HepG2 (cell line): ENCODE results near the gene EI24. TPM values are rescaled to one million over a fixed set of nuclear protein-coding genes. Genes with fewer than 3 reads are reported as not detected.

Experiments used
- ATAC-seq: fragments of 200-7000 bp; cut with Tn5 transposase; 3 replicates; pipeline ENCODE4 v1.9.1; 2020; ENCODE audit warnings: mild to moderate bottlenecking, moderate library complexity
- BruUV-seq: library from RNA; stranded (reverse); fragments of 400-500 nt; replicated peaks from 2 replicates; lab custom pipeline; 2021; lab: Mats Ljungman, UMichigan
- CTCF ChIA-PET: fragments of 300-600 bp; formaldehyde crosslinking; extraction: SDS; loops from one replicate; lab custom pipeline; 2021; ENCODE audit warnings: low total read pairs, inconsistent platforms, low intra/inter-chr PET ratio; lab: Yijun Ruan, JAX
- POLR2A ChIA-PET: fragments of 350-600 bp; sonication (Branson Sonifier 250); formaldehyde crosslinking; loops from one replicate; lab custom pipeline; 2020; ENCODE audit warnings: antibody characterized with exemption, inconsistent platforms; lab: Yijun Ruan, JAX
- DNase-seq: peaks from one replicate; pipeline ENCODE4 v3.0.0-alpha.2; 2015; ENCODE audit warnings: low spot score
- FAIRE-seq: peaks from 3 replicates; lab custom pipeline; 2011; peaks lifted over from hg19 to GRCh38; lab: Jason Lieb, UNC
- H2AFZ ChIP-seq: one replicate; pipeline ENCODE4 v1.6.1; 2011; ENCODE audit warnings: low read length, inconsistent platforms
- H3K27ac ChIP-seq: fragments of 300-600 bp; 3 replicates; pipeline ENCODE4 v1.8.0; 2011; ENCODE audit warnings: mixed run types, mild to moderate bottlenecking, mixed read lengths, low read length, inconsistent platforms; ENCODE audit not compliant: insufficient read depth; ENCODE audit errors: extremely low read length
- H3K27me3 ChIP-seq, 2 experiments: fragments of 200-600 bp in 1 of 2; 2 replicates in 1 of 2; 3 replicates in 1 of 2; pipeline versions ENCODE4 v1.6.0 to v1.8.0; 2011; ENCODE audit warnings: low read length in 2 of 2, mild to moderate bottlenecking in 2 of 2, moderate library complexity in 2 of 2, inconsistent platforms in 1 of 2; ENCODE audit not compliant: insufficient read depth in 2 of 2, control insufficient read depth in 1 of 2
- H3K36me3 ChIP-seq, 2 experiments: fragments of 200-600 bp in 1 of 2; replicated peaks in 1 of 2; 2 replicates in 1 of 2; 3 replicates in 1 of 2; pipeline versions ENCODE4 v1.5.1 to v1.8.0; 2011; ENCODE audit warnings: low read length in 2 of 2, inconsistent platforms in 1 of 2; ENCODE audit not compliant: insufficient read depth in 2 of 2, control insufficient read depth in 1 of 2
- H3K4me1 ChIP-seq: 2 replicates; pipeline ENCODE4 v1.5.1; 2012; ENCODE audit warnings: low read length, inconsistent platforms; ENCODE audit not compliant: insufficient read depth
- H3K4me2 ChIP-seq: 2 replicates; pipeline ENCODE4 v1.6.0; 2011; ENCODE audit warnings: low read depth, low read length, inconsistent platforms
- H3K4me3 ChIP-seq, 3 experiments: fragments of 200-600 bp in 1 of 3; sonication (generic), shearing (Covaris generic) in 1 of 3; replicated peaks in 1 of 3; 2 replicates each; pipeline ENCODE4 v1.5.1; 2011 to 2016; ENCODE audit warnings: low read length in 3 of 3, inconsistent platforms in 2 of 3, low read depth in 2 of 3, mild to moderate bottlenecking in 2 of 3, control low read depth in 1 of 3, mixed read lengths in 1 of 3; ENCODE audit not compliant: insufficient read depth in 1 of 3
- H3K79me2 ChIP-seq: one replicate; pipeline ENCODE4 v1.6.1; 2011; ENCODE audit warnings: low read length, inconsistent platforms; ENCODE audit not compliant: insufficient read depth
- H3K9ac ChIP-seq: 2 replicates; pipeline ENCODE4 v1.6.0; 2011; ENCODE audit warnings: mild to moderate bottlenecking, low read depth, low read length, inconsistent platforms; ENCODE audit not compliant: insufficient read depth
- H3K9me3 ChIP-seq: 2 replicates; pipeline ENCODE4 v1.5.1; 2012; ENCODE audit warnings: mild to moderate bottlenecking, low read length
- H4K20me1 ChIP-seq: 2 replicates; pipeline ENCODE4 v1.6.0; 2011; ENCODE audit warnings: inconsistent platforms, mild to moderate bottlenecking, low read length, moderate library complexity; ENCODE audit not compliant: insufficient read depth
- BORCS8-MEF2B ChIP-seq: sonication (generic); formaldehyde crosslinking; IDR thresholded peaks from 2 replicates; pipeline ENCODE4 v1.8.0; 2022; ENCODE audit warnings: mild to moderate bottlenecking, missing genetic modification reagents
- DMAP1 ChIP-seq: IDR thresholded peaks from 2 replicates; pipeline ENCODE4 v1.6.1; 2016
- ETV5 ChIP-seq: IDR thresholded peaks from 2 replicates; pipeline ENCODE4 v1.6.1; 2018; ENCODE audit warnings: missing biosample characterization, missing genetic modification reagents, inconsistent platforms, borderline replicate concordance
- HDAC2 ChIP-seq: sonication (generic); formaldehyde crosslinking; IDR thresholded peaks from 2 replicates; pipeline ENCODE4 v1.4.0; 2020; ENCODE audit warnings: missing genetic modification reagents
- MYNN ChIP-seq: sonication (generic); formaldehyde crosslinking; IDR thresholded peaks from 2 replicates; pipeline ENCODE4 v1.4.0; 2020; ENCODE audit warnings: mild to moderate bottlenecking, low read depth, missing genetic modification reagents
- RBFOX2 ChIP-seq: fragments of 200-400 bp; formaldehyde crosslinking; IDR thresholded peaks from 2 replicates; pipeline ENCODE4 v1.6.1; 2017; ENCODE audit warnings: low read depth, mild to moderate bottlenecking, low read length
- SOX13 ChIP-seq, 3 experiments: fragments of 450-650 bp in 1 of 3; sonication (generic) in 1 of 3; formaldehyde crosslinking in 1 of 3; IDR thresholded peaks in 2 of 3; conservative IDR thresholded peaks in 1 of 3; 2 replicates each; pipeline versions ENCODE4 v1.5.0 to v1.6.1; 2016 to 2020; ENCODE audit warnings: antibody characterized with exemption in 1 of 3, mild to moderate bottlenecking in 1 of 3, missing compliant biosample characterization in 1 of 3, missing genetic modification reagents in 1 of 3, moderate library complexity in 1 of 3
- TAF1 ChIP-seq: sonication (generic); formaldehyde crosslinking; IDR thresholded peaks from 2 replicates; pipeline ENCODE4 v1.4.0; 2020; ENCODE audit warnings: missing genetic modification reagents
- WGBS: methylation state at CpG from one replicate; pipeline ENCODE4 v1.1.6; 2017; ENCODE audit warnings: low lambda C conversion rate; 5-methylcytosine and 5-hydroxymethylcytosine counted together
- in situ Hi-C: cut with HindIII; loops from 2 replicates; pipeline ENCODE4 v1.10.0; 2017; ENCODE audit warnings: low pct_unique_long_range_greater_than_20kb; ENCODE audit not compliant: extremely low pct_ligation_motif_present
- intact Hi-C: fragments of 100-400 bp; cut with micrococcal nuclease; formaldehyde crosslinking; loops from one replicate; pipeline ENCODE4 v1.10.0; 2022; ENCODE audit not compliant: unreplicated experiment
- polyA plus RNA-seq, 8 experiments: library from polyadenylated mRNA; depleted of rRNA in 3 of 8; stranded (reverse) in 7 of 8; unstranded in 1 of 8; fragments of >200 nt; fragmentation: Illumina TruSeq in 4 of 8; extraction: Trizol in 4 of 8; gene quantifications; 2 replicates each; pipeline versions ENCODE4 v1.2.1 to v1.2.3, GENCODE V29; 2011 to 2016; ENCODE audit warnings: low read depth in 4 of 8, missing spikeins in 1 of 8, mixed read lengths in 1 of 8; ENCODE audit not compliant: insufficient read depth in 1 of 8
- total RNA-seq, 5 experiments: library from RNA; depleted of rRNA; stranded (reverse); fragments of >200 nt; fragmentation: Illumina TruSeq; extraction: Trizol; gene quantifications; 2 replicates each; pipeline ENCODE4 v1.2.3, GENCODE V29; 2016; ENCODE audit warnings: low read depth in 1 of 5
- TF ChIP-seq, protein P1 (sequence below): IDR thresholded peaks from 2 replicates; pipeline ENCODE4 v1.6.1; 2016; ENCODE audit warnings: low read depth

The EI24 gene
- total and polyA plus RNA-seq, 2 of the 13 experiments (the other 11 are each of a cell fraction or from before 2014, with no cell fraction given), result 84.7 to 126 TPM

DNA sequence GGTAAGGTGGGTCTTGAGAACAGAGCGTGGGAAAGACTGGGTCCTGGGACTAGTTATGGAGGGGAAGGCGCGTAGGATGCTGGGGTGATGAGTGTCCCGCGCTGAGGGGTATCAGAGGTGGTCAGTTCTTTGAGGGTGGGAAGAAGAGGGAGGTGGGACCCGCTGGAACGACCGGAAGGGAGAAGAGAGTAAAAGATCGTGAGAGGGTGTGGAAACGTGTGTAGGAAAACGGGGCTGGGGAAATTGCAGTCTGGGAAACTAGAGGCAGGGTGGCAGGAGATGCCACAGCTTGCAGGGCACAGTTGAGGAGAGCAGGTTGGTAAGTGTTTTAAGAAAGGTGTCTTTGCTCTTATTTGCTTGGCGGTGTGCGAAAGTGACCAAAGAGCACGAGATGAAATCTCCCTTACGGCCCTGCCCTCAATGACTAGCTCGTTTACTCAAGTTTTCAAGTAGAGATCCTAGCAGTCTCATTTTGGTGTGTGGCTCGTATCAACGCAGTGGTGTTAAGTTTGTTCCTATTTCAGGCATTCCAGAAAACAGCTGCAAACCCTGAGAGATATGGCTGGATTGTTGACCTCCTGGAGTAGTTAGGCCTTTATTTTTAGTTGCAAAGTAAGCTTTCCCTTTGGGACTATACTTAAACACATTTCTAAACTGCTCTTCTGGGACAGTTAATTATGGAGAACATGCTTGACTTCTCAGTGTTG, 24.0 kb downstream of the EI24 start (continued):
- TF ChIP-seq ETV5, result peak; percentile 53; the same call in 1 of the 2 replicates
- no peak for TF ChIP-seq MYNN (CRISPR knock-in tag)
- peak; percentile 25; the same call in 1 of the 2 replicates for TF ChIP-seq HDAC2 (CRISPR knock-in tag)
- TF ChIP-seq BORCS8-MEF2B (CRISPR knock-in tag), result no peak
- TF ChIP-seq TAF1 (CRISPR knock-in tag), result peak; percentile 47
- TF ChIP-seq, protein P1, sequence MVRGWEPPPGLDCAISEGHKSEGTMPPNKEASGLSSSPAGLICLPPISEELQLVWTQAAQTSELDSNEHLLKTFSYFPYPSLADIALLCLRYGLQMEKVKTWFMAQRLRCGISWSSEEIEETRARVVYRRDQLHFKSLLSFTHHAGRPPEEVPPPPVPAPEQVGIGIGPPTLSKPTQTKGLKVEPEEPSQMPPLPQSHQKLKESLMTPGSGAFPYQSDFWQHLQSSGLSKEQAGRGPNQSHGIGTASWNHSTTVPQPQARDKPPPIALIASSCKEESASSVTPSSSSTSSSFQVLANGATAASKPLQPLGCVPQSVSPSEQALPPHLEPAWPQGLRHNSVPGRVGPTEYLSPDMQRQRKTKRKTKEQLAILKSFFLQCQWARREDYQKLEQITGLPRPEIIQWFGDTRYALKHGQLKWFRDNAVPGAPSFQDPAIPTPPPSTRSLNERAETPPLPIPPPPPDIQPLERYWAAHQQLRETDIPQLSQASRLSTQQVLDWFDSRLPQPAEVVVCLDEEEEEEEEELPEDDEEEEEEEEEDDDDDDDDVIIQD (CRISPR knock-in tag), result no peak
- TF ChIP-seq DMAP1 (CRISPR knock-in tag), result no peak; the same call in 1 of the 2 replicates
- TF ChIP-seq, all 625 proteins: peak for 42

DNA sequence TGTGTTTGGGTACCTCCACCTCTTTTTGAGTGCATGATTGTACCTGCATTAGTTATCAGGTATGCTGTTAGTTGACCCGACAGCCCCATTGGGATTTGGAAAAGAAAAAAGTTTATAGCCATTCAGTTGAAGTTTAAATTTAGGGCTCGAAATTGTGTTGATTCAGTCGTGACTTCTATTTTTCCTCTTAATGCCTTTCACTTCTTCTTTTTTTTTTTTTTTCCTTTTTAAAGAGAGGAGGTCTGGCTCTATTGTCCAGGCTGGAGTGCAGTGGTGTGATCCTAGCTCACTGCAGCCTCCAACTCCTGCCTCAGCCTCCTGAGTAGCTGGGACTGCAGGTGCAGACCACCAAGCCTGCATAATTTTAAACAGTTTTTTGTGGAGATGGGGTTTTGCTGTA, 25.7 kb downstream of the EI24 start:
- peaks cover 7 to 29% of the 10 kb centered on the region in 2 experiments for H3K36me3 ChIP-seq
- no peaks in the 10 kb centered on the region; a peak in 1 of 5 replicates for H3K27me3 ChIP-seq
- peaks cover 53% of the 10 kb centered on the region for H3K79me2 ChIP-seq
- no peak overlapping the region for H2AFZ ChIP-seq
- no peaks in the 10 kb centered on the region for H3K9me3 ChIP-seq
- H3K4me2 ChIP-seq, result peak overlapping the region; percentile 39; the same call in 1 of the 2 replicates
- WGBS, result 93% methylated on average over 3 of the region's 3 CpGs
- TF ChIP-seq SOX13 (IDR thresholded peaks at IDR 0.05), result no peak
- no peak for TF ChIP-seq SOX13 (CRISPR knock-in tag; conservative IDR thresholded peaks at IDR 0.05 in 1 of 2, IDR thresholded peaks at IDR 0.05 in 1 of 2)
- TF ChIP-seq RBFOX2, result 0 out of 2 replicates have a peak, but pooled peaks have one; percentile 25
- H4K20me1 ChIP-seq, result no peaks in the 10 kb centered on the region
- in situ Hi-C loops, result no loop called here
- POLR2A ChIA-PET, result no interaction called here
- ATAC-seq (no peak), FAIRE-seq (no peak), DNase-seq (no peak)
- H3K9ac ChIP-seq, result peak overlapping the region; percentile 14; the same call in 1 of the 2 replicates
- CTCF ChIA-PET, result no interaction called here
- no peak overlapping the region; a peak in 1 of 6 replicates for H3K4me3 ChIP-seq
- peaks cover 33% of the 10 kb centered on the region for H3K4me1 ChIP-seq
- H3K27ac ChIP-seq, result no peak overlapping the region
- intact Hi-C loops, result no loop called here
- no TSS peak for BruUV-seq
